GM12864 (cell line): ENCODE data around the gene IGSF9.
A peak's percentile ranks its signal among the peaks of the same experiment; 100 is the strongest.

ENCODE experiments used
- DNase-seq: peaks from one replicate; pipeline ENCODE4 v3.0.0-alpha.2; 2011; ENCODE audit warnings: low read depth
- H3K4me3 ChIP-seq: 2 replicates; pipeline ENCODE4 v1.5.1; 2011; ENCODE audit warnings: mild to moderate bottlenecking, low read depth, low read length, control low read depth
- CTCF ChIP-seq: IDR thresholded peaks from 2 replicates; pipeline ENCODE4 v1.5.1; 2011; ENCODE audit warnings: low read depth, mild to moderate bottlenecking, moderate library complexity, low read length, control low read depth, inconsistent platforms; ENCODE audit errors: missing control alignments

Gene IGSF9

GRCh38 chr1:159889202-159889601 is 56.2 kb downstream of the IGSF9 start:
- TF ChIP-seq CTCF = no peak
- DNase-seq = peak; percentile 29
- H3K4me3 ChIP-seq = no peak overlapping the region

DNA sequence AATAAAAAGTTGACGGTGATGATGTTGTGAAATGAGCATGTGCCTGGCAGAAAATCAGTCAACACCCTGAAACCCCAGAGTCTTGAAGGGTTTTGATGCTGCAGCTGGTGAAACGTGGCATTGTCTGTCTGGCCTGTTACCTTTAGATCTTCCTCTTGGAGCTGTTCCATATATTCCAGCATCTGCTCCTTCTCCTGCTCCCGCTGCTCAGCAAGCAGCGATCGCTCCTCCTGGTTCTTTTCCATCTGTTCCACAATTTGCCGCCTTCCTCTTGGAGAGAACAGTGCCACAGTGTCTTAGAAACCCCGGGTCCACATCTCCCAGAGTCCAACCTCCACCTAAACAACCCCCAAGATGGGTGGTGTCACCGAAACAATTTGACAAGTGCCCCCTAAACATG is 61.1 kb downstream of the IGSF9 start:
- no peak for TF ChIP-seq CTCF
- no peak overlapping the region for H3K4me3 ChIP-seq
- DNase-seq = no peak

DNA sequence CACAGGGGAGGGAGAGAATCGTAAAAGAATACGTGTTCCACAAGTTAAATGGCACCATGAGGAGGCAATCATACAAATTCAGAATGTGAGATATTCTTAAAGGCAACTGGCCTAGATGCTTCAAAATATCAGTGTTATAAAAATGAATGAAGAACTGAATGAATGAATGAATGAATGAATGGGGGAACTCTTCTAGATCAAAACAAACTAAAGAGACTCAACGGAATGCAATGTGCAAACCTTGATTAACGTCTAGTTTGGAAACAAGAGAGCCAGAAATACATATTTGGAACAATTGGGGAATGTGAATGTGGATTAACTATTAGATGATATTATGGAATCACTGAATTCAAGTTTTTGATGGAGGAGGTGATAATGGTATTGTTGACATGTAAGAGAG is 62.3 kb downstream of the IGSF9 start:
- DNase-seq = no peak
- H3K4me3 ChIP-seq = no peak overlapping the region
- no peak for TF ChIP-seq CTCF

- DNase-seq = no peak
- TF ChIP-seq CTCF = no peak
- no peak overlapping the region for H3K4me3 ChIP-seq
Observed at GRCh38 chr1:159882527-159882862, 62.9 kb downstream of the IGSF9 start.

DNA sequence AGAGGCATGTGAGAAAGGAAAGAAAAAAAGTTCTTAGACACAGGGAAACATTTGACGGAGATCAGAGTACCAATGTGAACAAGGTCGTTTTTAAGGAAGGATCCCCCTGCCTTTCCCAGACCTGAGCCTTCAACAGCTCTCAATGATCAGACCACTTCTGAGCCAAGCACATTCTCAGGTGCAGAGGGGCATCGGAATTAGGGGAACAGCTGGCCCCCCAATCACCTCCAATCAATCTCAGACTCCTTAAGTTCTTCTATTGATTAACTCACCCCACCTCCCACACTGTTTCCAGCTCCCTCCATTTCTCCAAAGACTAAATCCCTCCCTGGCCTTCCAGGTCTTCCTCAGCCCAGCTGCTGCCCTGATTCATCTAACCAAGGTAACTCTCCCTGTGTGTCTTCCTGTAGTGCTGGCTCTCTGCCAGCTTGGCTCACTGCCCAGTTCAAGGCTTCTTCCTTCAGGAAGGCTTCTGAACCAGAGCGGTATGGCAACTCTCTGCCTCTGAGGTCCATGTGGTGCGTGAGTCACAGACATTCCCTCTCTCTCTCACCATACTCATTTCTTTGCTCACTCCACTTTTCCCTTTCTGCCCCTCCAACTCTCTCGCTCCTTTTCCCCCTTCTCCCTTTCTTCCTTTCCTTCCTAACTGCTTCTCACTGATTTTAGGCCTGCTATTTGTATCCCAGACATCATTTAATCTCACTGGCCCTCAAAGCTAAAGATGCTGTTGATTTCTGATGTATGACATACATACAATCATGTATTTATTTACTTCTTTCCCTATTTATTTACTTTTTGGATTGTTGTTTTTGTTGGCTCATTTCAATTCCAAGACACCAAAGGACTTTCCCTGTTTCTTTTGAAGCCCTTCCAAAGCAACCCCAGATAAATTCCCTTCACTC is 63.5 kb downstream of the IGSF9 start:
- H3K4me3 ChIP-seq = no peak overlapping the region
- DNase-seq = no peak
- TF ChIP-seq CTCF = no peak

GRCh38 chr1:159880430-159880829 is 65.0 kb downstream of the IGSF9 start:
- no peak overlapping the region for H3K4me3 ChIP-seq
- DNase-seq = no peak
- no peak for TF ChIP-seq CTCF

DNA sequence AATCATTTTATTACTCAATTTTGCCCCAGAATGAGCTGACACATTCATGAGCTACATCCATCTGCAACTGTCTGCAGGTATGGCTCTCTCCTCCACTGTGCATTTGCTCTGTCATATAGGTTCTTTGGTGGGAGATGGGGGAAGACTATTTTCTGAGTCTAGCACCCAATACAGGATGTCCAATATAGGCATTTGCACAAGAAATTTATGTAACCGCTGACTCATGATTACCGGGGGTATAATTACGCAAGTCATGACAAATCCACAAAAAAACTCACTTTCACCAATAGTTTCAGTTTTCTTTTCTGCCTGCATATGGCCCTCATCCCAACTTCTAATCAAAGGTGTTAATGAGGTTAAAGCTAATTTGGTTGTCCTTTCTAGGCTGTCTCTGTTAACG is 65.4 kb downstream of the IGSF9 start:
- DNase-seq = no peak
- TF ChIP-seq CTCF = no peak
- H3K4me3 ChIP-seq = no peak overlapping the region
